NCI-H1105 treated with DMSO at 0.1 percent for 48 hours (cell line): ENCODE results near the gene RMDN3.

Experiments
- DNase-seq: peaks from one replicate; lab custom pipeline; 2025; lab: John Stamatoyannopoulos, UW

The RMDN3 gene

DNA sequence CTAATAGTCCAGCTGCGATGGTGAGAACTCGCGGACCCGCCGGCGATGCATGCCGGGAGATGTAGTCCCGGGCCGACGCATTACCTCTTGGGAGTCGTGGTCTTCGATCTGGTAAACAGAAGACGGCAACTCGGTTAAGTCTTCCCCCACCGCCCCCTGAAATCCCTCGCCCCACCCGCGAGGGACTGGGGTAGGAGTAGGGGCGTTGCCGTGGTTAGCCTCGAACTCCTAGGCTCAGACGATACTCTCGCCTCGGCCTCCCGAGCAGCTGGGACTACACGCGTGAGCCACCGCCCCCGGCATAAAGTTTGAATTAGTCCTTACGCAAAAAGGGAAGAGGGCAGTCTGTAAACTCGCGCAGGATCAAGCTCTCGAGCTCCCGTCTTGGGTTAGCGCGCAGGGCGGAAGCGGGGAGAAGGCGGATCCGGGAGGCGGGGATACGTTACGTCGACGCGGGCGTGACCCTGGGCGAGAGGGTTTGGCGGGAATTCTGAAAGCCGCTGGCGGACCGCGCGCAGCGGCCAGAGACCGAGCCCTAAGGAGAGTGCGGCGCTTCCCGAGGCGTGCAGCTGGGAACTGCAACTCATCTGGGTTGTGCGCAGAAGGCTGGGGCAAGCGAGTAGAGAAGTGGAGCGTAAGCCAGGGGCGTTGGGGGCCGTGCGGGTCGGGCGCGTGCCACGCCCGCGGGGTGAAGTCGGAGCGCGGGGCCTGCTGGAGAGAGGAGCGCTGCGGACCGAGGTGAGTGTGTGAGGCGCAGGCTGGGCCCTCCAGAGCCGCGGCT lies 60.2 kb downstream of the RMDN3 start, which contains the start of gene RAD51:
RAD51 (plus strand) TSS at position 487 of the 781 bp plus-strand sequence. CDS start 3,585 bp downstream, outside the sequence.
- DNase-seq: peak; percentile 75

DNA sequence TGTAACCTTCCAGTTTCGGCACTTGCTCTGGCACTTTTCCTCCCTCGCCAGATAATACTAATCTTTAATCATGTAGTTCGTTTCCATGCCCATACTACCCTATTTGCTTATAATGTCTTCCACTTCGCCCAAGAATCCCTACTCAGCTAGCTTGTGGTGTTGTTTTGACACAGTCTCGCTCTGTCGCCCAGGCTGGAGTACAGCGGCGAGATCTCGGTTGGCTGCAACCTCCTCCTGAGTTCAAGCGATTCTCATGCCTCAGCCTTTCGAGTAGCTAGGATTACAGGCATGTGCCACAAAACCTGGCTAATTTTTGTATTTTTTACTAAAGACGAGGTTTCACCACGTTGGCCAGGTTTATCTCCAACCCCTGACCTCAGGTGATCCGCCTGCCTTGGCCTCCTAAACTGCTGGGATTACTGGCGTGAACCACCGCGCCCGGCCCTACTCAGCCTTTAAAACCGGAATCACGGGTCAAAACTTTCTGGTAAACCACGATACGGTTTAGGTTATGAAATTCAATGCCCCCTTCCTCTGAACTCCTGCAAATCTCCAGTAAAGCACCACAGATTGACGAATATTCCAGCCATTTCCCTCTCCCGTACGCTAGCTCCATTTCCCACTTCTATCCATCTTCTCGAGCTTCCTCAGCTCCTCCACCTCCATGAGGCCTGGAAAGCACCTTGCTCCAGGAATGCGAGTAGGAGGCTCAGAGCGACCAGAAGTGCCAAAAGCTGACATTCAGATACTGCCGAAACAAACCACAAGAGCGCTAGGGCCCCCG lies 61.0 kb downstream of the RMDN3 start:
- DNase-seq: no peak

DNA sequence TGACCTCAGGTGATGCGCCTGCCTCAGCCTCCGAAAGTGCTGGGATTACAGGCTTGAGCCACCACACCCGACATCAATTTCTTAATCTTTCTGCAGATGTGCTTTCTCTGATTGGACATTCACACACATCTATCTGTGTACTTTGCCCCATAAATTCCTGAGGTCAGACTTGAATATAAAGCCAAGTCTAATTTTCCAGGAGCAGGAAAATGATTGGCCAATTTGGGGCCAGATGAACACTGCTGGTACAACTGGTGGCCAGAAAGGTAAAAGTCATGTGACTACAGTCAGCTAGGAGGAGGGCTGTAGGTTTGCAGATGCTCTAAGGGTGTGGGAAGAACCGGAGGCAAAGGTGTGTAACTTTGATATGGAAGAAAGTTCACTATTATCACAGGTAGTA lies 63.3 kb downstream of the RMDN3 start:
- DNase-seq: no peak

DNA sequence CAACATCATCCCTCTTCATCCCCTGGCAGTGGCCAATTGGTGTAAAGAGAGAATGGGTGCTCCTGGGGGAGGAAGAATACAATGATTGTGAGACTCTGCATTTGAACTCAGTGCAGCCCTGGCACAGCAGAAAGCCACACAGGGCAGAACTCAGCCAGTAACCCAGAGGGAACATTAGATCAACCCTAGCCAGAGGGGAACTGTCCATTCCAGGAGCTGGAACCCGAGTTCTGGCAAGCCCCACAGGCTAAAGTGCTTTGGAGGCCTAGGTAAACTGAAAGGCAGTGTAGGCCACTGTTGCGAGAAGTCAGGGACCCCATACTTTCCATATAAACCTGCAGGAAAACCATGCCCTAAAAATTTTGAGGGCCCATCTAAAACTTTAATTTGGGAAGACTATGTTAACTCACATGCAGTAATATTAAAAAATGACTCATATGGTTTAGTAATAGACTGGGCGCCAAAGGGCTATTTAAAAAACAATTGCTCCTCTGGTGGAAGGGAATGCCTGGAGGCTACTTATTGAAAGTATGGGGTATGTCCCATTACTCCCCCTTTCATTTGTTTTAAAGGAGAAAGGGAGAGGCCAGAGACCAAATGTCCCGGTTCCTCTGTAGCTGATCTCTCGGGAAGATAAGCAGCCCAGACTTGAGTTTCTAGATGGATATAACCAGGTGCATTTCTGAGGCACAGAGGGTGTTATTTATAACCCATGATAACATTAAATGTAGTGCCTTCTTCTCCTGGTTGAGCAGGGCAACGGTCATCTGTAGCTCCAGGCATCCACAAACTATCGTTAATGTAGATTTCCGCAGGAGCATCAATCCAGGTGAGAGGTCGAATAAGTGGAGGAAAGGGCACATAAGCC lies 65.9 kb downstream of the RMDN3 start:
- no peak for DNase-seq
